ENCODE results near the gene UBA52. TPM values are rescaled to one million over a fixed set of nuclear protein-coding genes. Genes with fewer than 3 reads are reported as not detected.
A peak's percentile ranks its signal among the peaks of the same experiment; 100 is the strongest.

UBA52 gene
- total RNA-seq, 1 experiment from 2014 or later: 1,276 TPM

GRCh38 chr19:18594096-18594823, 22.6 kb downstream of the UBA52 start:
- Mint-ChIP-seq H3K4me3 (ENCODE audit: unreplicated experiment) (peak overlapping the region; percentile 58), H3K36me3 (ENCODE audit: insufficient read depth, unreplicated experiment) (peaks cover 10% of the 10 kb centered on the region), H3K27ac (ENCODE audit: unreplicated experiment) (peak overlapping the region; percentile 46), H3K27me3 (ENCODE audit: insufficient read depth, unreplicated experiment) (no peaks in the 10 kb centered on the region), H3K4me1 (ENCODE audit: low read depth, unreplicated experiment) (peaks cover 7% of the 10 kb centered on the region), H3K9me3 (ENCODE audit: unreplicated experiment) (no peaks in the 10 kb centered on the region)
- no peaks in the 10 kb centered on the region for H3K9me3 ChIP-seq
- TF ChIP-seq CTCF (IDR thresholded peaks at IDR 0.05; ENCODE audit: insufficient read depth in 1 of 2, low read depth in 1 of 2, low read length in 1 of 2, severe bottlenecking in 1 of 2, unreplicated experiment in 1 of 2): peak; percentile 53 to 90
- H3K4me1 ChIP-seq: peaks cover 4% of the 10 kb centered on the region; the same call in 1 of the 2 replicates
- BruUV-seq (replicated peaks): no TSS peak
- CTCF ChIA-PET: interaction anchor here (0.5 to 1.2 kb wide), 11 partner anchors 23 to 253 kb away, joined by 3 to 17 read pairs (median 4); partner anchors contain the start of gene KXD1
- intact Hi-C loops (cut with micrococcal nuclease; ENCODE audit: unreplicated experiment): loop anchor here (1.0 kb wide), 1 partner anchor 78 kb away; no protein-coding TSS in a partner anchor
- H3K36me3 ChIP-seq (ENCODE audit: control insufficient read depth, insufficient read depth, low read length): no peaks in the 10 kb centered on the region
- POLR2A ChIA-PET: interaction anchor here (0.7 kb wide), 1 partner anchor 43 kb away, joined by 10 read pairs; no protein-coding TSS in a partner anchor
- H3K4me3 ChIP-seq (ENCODE audit: low read depth, low read length): peak overlapping the region; percentile 42
- peak; percentile 58 to 84 for DNase-seq
- H3K27me3 ChIP-seq (replicated peaks; ENCODE audit: control insufficient read depth, insufficient read depth, low read length): no peaks in the 10 kb centered on the region

- no peaks in the 10 kb centered on the region for H3K9me3 Mint-ChIP-seq (ENCODE audit: unreplicated experiment)
- H3K27ac Mint-ChIP-seq (ENCODE audit: unreplicated experiment): peak overlapping the region; percentile 46
- ChIA-PET CTCF (interaction anchor here (1.0 kb wide), 2 partner anchors 106 to 120 kb away, joined by 4 to 6 read pairs; no protein-coding TSS in a partner anchor), POLR2A (no interaction called here)
- peaks cover 4% of the 10 kb centered on the region; the same call in 1 of the 2 replicates for H3K4me1 ChIP-seq
- H3K36me3 Mint-ChIP-seq (ENCODE audit: insufficient read depth, unreplicated experiment): peaks cover 10% of the 10 kb centered on the region
- peak overlapping the region; percentile 58 for H3K4me3 Mint-ChIP-seq (ENCODE audit: unreplicated experiment)
- DNase-seq: no peak
- intact Hi-C loops (cut with micrococcal nuclease; ENCODE audit: unreplicated experiment): loop anchor here (1.0 kb wide), 1 partner anchor 77 kb away; no protein-coding TSS in a partner anchor
- H3K4me3 ChIP-seq (ENCODE audit: low read depth, low read length): peak overlapping the region; percentile 38
- H3K36me3 ChIP-seq (ENCODE audit: control insufficient read depth, insufficient read depth, low read length): no peaks in the 10 kb centered on the region
- H3K27me3 Mint-ChIP-seq (ENCODE audit: insufficient read depth, unreplicated experiment): no peaks in the 10 kb centered on the region
- no TSS peak for BruUV-seq (replicated peaks)
- H3K9me3 ChIP-seq: no peaks in the 10 kb centered on the region
- TF ChIP-seq CTCF (IDR thresholded peaks at IDR 0.05; ENCODE audit: insufficient read depth in 1 of 2, low read depth in 1 of 2, low read length in 1 of 2, severe bottlenecking in 1 of 2, unreplicated experiment in 1 of 2): no peak
- no peaks in the 10 kb centered on the region for H3K27me3 ChIP-seq (replicated peaks; ENCODE audit: control insufficient read depth, insufficient read depth, low read length)
- peaks cover 7% of the 10 kb centered on the region for H3K4me1 Mint-ChIP-seq (ENCODE audit: low read depth, unreplicated experiment)
Measured at GRCh38 chr19:18594824-18595373, 23.2 kb downstream of the UBA52 start.

GRCh38 chr19:18595475-18595874, 23.8 kb downstream of the UBA52 start:
- no peak overlapping the region for H3K4me3 ChIP-seq (ENCODE audit: low read depth, low read length)
- peaks cover 4% of the 10 kb centered on the region; the same call in 1 of the 2 replicates for H3K4me1 ChIP-seq
- Mint-ChIP-seq H3K27ac (ENCODE audit: unreplicated experiment) (no peak overlapping the region), H3K9me3 (ENCODE audit: unreplicated experiment) (no peaks in the 10 kb centered on the region), H3K4me1 (ENCODE audit: low read depth, unreplicated experiment) (peaks cover 7% of the 10 kb centered on the region), H3K36me3 (ENCODE audit: insufficient read depth, unreplicated experiment) (peaks cover 10% of the 10 kb centered on the region), H3K4me3 (ENCODE audit: unreplicated experiment) (peak overlapping the region; percentile 49), H3K27me3 (ENCODE audit: insufficient read depth, unreplicated experiment) (no peaks in the 10 kb centered on the region)
- no peak for DNase-seq
- intact Hi-C loops (cut with micrococcal nuclease; ENCODE audit: unreplicated experiment): no loop called here
- no peaks in the 10 kb centered on the region for H3K9me3 ChIP-seq
- no TSS peak for BruUV-seq (replicated peaks)
- CTCF ChIA-PET: no interaction called here
- POLR2A ChIA-PET: no interaction called here
- no peaks in the 10 kb centered on the region for H3K36me3 ChIP-seq (ENCODE audit: control insufficient read depth, insufficient read depth, low read length)
- no peak for TF ChIP-seq CTCF (IDR thresholded peaks at IDR 0.05; ENCODE audit: insufficient read depth in 1 of 2, low read depth in 1 of 2, low read length in 1 of 2, severe bottlenecking in 1 of 2, unreplicated experiment in 1 of 2)
- no peaks in the 10 kb centered on the region for H3K27me3 ChIP-seq (replicated peaks; ENCODE audit: control insufficient read depth, insufficient read depth, low read length)
